HFF-Myc (cell line): ENCODE results near the gene COX7A1.

Source experiments
- DNase-seq: peaks from one replicate; pipeline ENCODE4 v3.0.0-alpha.2; 2011; ENCODE audit warnings: low read depth; ENCODE audit errors: extremely low read depth
- H3K4me3 ChIP-seq: replicated peaks from 2 replicates; pipeline ENCODE4 v1.5.1; 2011; ENCODE audit warnings: low read depth, mild to moderate bottlenecking, control low read depth, low read length
- TF ChIP-seq, protein P1 (sequence below): IDR thresholded peaks from 2 replicates; pipeline ENCODE4 v1.5.1; 2012; ENCODE audit warnings: mild to moderate bottlenecking, low read depth, low read length, control low read depth; ENCODE audit errors: missing control alignments

Gene COX7A1

DNA sequence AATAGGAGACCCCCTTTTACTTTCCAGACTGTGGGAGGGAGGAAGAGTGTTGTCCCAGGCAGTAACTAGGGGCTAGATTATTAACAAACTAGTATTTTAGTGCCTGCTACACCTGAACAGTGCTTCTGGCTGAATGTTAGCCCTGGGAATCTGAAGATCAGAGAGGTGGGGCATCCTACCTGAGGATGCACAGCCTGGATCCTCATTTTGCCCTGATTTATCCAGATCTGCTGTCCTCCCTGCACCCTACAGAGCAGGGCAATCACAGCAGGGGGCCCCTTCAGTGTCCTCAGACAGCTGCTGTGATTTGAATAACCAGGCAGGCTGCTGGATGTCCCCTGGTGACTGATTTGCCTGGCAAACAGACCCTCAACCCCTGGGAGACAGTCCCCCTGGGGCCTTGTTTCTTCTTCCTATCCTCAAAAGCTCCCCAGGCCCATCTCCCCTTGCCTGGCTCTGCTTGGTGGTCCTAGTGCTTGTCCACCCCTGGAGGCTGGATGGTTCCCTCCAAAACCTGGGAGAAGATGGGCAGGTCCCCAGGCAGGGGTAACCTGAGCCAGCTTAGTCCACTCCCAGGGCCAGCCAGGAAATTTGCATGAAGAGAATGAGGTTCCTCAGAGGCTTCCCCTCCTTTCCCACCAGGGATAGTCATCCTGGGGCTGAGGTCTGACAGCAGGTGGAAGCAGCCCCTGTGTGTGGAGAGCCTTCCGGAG is 41.6 kb downstream of the COX7A1 start, which contains the start of gene OVOL3:
TSS of gene OVOL3 (plus strand) at position 657 of the 713 bp plus-strand sequence. CDS start 60 bp downstream, outside the sequence.
- DNase-seq, result no peak
- TF ChIP-seq, protein P1, sequence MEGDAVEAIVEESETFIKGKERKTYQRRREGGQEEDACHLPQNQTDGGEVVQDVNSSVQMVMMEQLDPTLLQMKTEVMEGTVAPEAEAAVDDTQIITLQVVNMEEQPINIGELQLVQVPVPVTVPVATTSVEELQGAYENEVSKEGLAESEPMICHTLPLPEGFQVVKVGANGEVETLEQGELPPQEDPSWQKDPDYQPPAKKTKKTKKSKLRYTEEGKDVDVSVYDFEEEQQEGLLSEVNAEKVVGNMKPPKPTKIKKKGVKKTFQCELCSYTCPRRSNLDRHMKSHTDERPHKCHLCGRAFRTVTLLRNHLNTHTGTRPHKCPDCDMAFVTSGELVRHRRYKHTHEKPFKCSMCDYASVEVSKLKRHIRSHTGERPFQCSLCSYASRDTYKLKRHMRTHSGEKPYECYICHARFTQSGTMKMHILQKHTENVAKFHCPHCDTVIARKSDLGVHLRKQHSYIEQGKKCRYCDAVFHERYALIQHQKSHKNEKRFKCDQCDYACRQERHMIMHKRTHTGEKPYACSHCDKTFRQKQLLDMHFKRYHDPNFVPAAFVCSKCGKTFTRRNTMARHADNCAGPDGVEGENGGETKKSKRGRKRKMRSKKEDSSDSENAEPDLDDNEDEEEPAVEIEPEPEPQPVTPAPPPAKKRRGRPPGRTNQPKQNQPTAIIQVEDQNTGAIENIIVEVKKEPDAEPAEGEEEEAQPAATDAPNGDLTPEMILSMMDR, result no peak

DNA sequence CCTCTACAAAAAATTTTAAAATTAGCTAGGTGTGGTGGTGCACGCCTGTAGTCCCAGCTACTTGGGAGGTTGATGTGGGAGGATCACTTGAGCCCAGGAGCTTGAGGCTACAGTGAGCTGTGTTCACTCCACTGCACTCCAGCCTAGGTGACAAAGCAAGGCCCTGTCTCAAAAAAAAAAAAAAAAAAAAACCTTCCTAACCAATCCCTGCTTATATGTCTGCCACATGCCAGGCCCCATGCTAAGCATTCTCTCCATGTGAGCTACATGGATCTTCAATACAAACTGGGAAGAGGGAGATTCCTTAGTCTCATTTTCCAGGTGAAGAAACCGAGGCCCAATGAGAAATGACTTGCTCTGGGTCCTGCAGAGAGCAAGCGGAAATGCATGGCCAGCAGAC is 43.6 kb downstream of the COX7A1 start:
- no peak overlapping the region for H3K4me3 ChIP-seq
- TF ChIP-seq, protein P1, result no peak
- DNase-seq, result no peak

More for the DNA sequence above, 41.6 kb downstream of the COX7A1 start, which contains the start of gene OVOL3:
- no peak within 1 kb of the TSS for H3K4me3 ChIP-seq

DNA sequence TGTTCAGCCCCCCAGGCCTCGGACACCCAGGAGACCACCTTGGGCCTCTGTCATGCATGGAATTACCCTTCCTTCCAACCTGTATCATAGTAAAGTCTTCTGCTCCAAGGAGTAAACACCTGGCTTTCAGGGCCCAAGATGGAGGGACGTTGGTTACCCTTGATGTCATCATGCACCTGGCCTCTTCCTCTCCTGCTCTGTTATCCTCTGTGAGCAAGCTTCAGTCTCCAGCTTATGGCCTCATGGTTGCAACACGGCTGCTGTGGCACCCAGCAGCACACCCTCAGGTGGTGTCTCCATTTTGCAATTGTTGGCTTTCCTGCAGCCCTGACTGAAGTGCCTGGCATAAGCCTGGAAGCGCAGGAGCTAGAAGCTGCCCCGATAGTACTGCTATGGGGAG is 45.3 kb downstream of the COX7A1 start:
- TF ChIP-seq, protein P1, result no peak

DNA sequence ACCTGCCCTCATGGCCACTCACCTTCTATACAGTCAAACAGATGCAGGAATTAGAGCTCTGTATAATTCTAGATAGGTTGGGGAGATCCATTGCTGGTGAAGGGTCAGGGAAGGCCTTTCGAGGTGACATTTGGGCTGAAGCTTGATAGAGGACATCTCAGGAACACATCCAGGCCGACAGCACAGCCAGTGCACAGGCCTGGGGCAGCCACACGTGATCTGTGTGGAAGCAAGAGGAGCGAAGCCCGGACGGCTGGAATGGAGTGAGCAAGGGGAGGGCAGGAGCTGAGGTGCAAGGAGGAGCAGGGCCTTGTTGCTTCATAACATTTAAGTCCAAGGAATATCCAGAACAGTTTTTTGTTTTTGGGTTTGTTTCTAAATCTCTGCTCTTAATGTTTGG is 45.8 kb downstream of the COX7A1 start:
- no peak overlapping the region for H3K4me3 ChIP-seq
- TF ChIP-seq, protein P1, result no peak

More for the DNA sequence above, 45.3 kb downstream of the COX7A1 start:
- no peak overlapping the region for H3K4me3 ChIP-seq
- no peak for DNase-seq

DNA sequence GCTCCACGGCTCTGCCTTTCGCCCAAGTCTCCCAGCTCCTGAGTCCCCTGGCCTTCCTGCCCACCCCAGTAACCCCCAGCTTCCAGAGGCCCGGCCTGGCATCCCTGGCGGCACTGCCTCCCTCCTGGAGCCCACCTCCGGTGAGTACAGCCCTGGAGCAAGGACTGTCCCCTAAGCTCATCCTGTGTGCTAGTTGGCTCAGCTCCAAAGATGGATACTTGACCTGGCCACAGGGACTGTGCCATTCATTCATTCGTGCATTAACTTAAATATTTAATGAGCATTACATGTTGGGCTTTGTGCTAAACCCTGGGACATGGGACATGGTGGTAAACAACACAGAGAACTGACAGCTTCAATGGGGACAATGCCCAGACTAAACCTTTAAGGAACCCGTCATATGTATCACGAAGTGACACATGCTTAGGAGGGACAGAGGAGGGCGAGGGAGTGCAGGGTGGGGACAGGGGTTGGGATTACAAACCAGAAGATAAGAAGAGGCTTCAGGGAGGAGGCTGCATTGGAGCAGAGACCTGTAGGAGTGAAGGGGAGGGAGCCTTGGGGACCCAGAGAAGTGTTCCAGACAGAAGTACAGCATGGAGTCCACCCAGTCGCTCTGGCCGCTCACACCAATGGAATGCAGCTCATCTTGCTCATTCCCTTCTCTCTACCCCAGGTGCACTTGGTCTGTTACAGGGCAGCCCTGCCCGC is 48.2 kb downstream of the COX7A1 start:
- no peak overlapping the region for H3K4me3 ChIP-seq
- TF ChIP-seq, protein P1, result no peak
- no peak for DNase-seq

More for the DNA sequence above, 45.8 kb downstream of the COX7A1 start:
- no peak for DNase-seq

DNA sequence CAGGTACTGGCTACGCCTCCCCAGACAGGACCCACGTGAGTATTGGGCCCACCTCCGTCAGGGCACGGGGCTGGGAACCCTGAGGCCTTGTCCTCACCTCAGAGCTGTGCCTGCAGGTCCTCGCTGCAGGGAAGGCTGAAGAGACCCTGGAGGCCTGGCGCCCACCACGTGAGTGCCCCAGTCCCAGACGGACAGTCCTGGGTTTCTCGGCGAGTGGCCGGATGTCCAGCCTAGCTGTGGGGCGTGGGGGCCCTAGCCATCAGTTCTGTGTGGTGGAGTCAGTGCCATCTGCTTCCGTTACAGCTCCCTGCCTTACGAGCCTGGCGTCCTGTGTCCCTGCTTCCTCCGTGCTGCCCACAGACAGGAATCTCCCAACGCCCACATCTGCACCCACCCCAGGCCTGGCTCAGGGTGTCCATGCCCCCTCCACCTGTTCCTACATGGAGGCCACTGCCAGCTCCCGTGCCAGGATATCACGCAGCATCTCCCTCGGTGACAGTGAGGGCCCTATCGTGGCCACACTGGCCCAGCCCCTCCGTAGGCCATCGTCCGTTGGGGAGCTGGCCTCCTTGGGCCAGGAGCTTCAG is 49.1 kb downstream of the COX7A1 start:
- no peak for DNase-seq
- no peak overlapping the region for H3K4me3 ChIP-seq
- TF ChIP-seq, protein P1, result no peak
